ENCODE results near the gene RAP1B.

GRCh38 chr12:68581926-68582325 lies 28.8 kb upstream of the RAP1B start:
- TF ChIP-seq PHF21A (IDR thresholded peaks at IDR 0.05; ENCODE audit: borderline replicate concordance, low read depth) (no peak), POLR2A (conservative IDR thresholded peaks at IDR 0.05) (no peak), MXI1 (IDR thresholded peaks at IDR 0.05; ENCODE audit: low read depth, low read length) (no peak), CTCF (IDR thresholded peaks at IDR 0.05 in 2 of 3, conservative IDR thresholded peaks at IDR 0.05 in 1 of 3; ENCODE audit: insufficient read depth in 2 of 3, low read depth in 1 of 3, low read length in 3 of 3) (no peak), ZNF121 (CRISPR knock-in tag; conservative IDR thresholded peaks at IDR 0.05) (no peak), ARID2 (IDR thresholded peaks at IDR 0.05) (no peak), FOSL1 (tag; conservative IDR thresholded peaks at IDR 0.05) (no peak), ZBED1 (IDR thresholded peaks at IDR 0.05) (no peak)

Measured in K562 (cell line).